T-helper 2 cell treated with Interferon-gamma antibody and Interleukin-4, amounts not matched to agents 100 ng/mL and 5 ng/mL, for 36 hours (primary cell): ENCODE results near the gene GDPD4. TPM values are rescaled to one million over a fixed set of nuclear protein-coding genes. Genes with fewer than 3 reads are reported as not detected.

Source experiments
- intact Hi-C: fragments of 100-400 bp; cut with micrococcal nuclease; formaldehyde crosslinking; loops from one replicate; pipeline ENCODE4 v1.15.1; 2023
- total RNA-seq: library from RNA; stranded (reverse); gene quantifications from 2 replicates; pipeline ENCODE4 v1.2.3, GENCODE V29; 2022

GDPD4 gene
- total RNA-seq, 1 donor from 2014 or later = not detected

DNA sequence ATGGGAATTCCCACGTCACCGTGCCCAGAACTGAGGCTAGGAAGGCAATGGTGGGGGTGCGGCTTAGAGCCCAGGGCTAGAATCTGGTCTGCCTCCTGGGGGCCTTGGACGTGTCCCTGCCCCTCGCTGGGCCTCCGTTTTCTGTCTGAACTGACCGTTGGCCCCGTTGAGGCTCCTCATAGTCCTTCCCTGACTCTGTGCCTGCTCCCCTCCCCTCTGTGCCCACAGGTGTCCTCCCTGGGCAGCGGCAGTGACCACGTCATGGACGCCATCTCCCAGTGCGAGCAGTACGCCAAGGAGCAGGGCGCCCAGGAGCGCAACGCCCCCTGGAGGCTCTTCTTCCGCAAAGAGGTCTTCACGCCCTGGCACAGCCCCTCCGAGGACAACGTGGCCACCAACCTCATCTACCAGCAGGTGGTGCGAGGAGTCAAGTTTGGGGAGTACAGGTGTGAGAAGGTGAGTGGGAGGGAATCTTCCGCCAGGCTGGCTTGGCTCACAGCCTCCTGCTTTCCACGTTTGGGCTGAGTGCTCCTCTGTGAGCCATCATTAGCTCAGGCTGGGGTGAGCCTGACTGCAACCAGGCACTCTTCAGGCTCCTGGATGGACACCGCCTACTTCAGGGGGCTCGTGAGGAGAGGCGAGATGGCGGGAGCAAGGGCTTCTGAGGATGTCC lies 109.5 kb downstream of the GDPD4 start:
- intact Hi-C loops = loop anchor here (1.0 kb wide), 1 partner anchor 356 kb away; no protein-coding TSS in a partner anchor

GRCh38 chr11:77191429-77191822 lies 110.1 kb downstream of the GDPD4 start:
- intact Hi-C loops = no loop called here

- intact Hi-C loops = no loop called here
Observed at GRCh38 chr11:77190331-77191075, 111.0 kb downstream of the GDPD4 start.

GRCh38 chr11:77189588-77190210 lies 111.8 kb downstream of the GDPD4 start:
- intact Hi-C loops = loop anchor here (2.0 kb wide), 2 partner anchors 143 to 429 kb away; no protein-coding TSS in a partner anchor

GRCh38 chr11:77188633-77189491 lies 112.6 kb downstream of the GDPD4 start:
- intact Hi-C loops = loop anchor here (1.0 to 2.0 kb wide), 3 partner anchors 62 to 430 kb away; no protein-coding TSS in a partner anchor

- intact Hi-C loops = loop anchor here (1.0 to 2.0 kb wide), 3 partner anchors 61 to 431 kb away; no protein-coding TSS in a partner anchor
Observed at GRCh38 chr11:77187776-77188632, 113.5 kb downstream of the GDPD4 start.

DNA sequence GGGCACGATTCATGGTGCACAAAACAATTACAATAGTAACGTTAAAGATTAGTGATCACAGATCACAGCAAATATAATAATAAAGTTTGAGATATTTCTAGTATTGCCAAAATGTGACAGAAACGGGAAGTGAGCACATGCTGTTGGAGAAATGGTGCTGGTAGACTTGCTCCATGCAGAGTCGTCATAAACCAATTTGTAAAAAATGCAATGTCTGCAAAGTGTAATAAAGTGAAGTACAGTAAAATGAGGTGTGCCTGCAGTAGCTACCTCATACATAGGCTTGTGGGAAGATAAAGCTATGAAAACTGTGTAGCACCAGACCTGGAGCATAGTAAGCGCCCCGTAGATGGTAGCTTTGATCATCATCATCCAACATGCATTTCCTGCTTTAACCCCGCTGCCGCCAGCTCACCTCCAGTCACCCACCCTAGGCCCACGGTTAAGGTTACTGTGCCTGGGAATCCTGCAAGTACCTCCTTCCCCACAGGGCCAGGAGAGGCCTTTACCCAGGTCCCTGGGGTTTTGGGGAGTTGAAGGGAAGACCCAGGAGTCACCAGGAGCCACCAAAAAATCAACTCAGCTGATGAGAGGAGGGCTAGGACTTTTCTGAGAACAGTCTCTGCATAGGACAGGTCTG lies 114.3 kb downstream of the GDPD4 start:
- intact Hi-C loops = no loop called here

DNA sequence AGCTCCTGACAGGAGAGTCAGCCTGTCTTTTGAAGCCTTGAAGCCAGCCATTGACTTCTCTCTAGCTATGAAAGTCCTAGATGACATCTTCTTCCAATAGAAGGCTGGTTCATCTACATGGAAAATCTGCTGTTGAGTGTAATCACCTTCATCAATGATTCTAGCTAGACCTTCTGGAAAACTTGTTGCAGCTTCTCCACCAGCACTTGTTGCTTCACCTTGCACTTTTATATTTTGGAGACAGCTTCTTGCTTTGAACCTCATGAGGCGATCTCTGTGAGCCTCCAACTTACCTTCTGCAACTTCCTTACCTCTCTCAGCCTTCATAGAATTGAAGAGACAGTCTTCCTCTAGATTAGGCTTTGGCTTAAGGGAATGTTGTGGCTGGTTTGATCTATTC lies 115.2 kb downstream of the GDPD4 start:
- intact Hi-C loops = no loop called here

GRCh38 chr11:77184136-77184860 lies 117.2 kb downstream of the GDPD4 start:
- intact Hi-C loops = no loop called here

DNA sequence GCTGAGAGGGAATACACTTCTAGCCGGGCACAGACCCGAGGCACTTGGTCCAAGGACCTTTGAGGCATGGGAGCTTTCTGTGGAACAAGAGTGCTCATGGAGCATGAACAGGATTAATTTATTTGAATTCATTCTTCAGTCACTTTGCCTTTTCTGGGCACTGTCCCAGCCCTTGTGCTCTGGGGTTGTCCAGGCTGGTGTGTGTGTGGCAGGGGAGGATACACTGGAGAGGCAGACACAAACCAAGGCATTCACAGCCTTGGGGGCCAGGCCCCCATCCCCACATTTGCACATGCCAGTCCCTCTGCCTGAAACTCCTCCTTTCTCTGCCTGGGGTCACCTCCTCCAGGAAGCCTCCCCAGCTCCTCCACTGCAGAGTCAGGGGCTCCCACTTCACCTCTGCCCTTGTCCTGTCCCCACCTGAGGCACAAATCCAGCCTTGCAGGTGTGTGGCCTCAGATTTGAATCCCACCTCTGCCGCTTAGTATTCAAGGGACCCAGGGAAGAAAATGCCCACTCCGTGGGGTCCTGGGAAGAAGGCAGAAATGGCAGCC lies 118.0 kb downstream of the GDPD4 start:
- intact Hi-C loops = no loop called here

- intact Hi-C loops = no loop called here
Observed at GRCh38 chr11:77182542-77183430, 118.7 kb downstream of the GDPD4 start.

- intact Hi-C loops = no loop called here
Observed at GRCh38 chr11:77181799-77182541, 119.5 kb downstream of the GDPD4 start.

- intact Hi-C loops = no loop called here
Observed at GRCh38 chr11:77181226-77181625, 120.3 kb downstream of the GDPD4 start.

DNA sequence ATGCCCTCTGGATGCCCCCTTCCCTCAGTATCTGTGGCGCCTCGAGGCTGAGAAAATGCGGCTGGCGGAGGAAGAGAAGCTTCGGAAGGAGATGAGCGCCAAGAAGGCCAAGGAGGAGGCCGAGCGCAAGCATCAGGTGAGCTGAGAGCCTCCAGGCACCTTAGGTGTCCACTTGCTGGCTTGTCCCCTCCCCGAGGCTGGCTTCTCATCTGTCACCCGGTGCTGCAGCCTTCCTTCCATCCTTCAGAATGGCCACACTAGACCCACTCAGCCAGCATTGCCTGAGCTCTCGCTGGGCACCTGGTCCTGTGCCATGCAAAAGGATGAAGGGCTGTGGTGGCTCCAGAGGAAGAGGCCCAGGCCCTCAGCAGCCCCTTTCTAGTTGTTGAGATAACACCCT lies 121.1 kb downstream of the GDPD4 start:
- intact Hi-C loops = no loop called here

DNA sequence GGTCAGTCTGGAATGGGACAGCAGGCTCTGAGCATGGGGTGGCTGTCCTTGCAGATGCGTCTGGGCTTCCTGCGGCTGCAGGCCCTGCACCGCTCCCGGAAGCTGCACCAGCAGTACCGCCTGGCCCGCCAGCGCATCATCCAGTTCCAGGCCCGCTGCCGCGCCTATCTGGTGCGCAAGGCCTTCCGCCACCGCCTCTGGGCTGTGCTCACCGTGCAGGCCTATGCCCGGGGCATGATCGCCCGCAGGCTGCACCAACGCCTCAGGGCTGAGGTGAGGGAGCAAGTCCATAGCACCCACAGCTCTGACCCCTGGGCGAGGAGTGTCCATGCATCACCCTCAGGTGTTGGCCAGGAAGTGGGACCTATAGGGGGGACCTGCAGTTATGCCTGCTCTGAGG lies 121.8 kb downstream of the GDPD4 start:
- intact Hi-C loops = no loop called here

- intact Hi-C loops = no loop called here
Observed at GRCh38 chr11:77179048-77179447, 122.4 kb downstream of the GDPD4 start.

DNA sequence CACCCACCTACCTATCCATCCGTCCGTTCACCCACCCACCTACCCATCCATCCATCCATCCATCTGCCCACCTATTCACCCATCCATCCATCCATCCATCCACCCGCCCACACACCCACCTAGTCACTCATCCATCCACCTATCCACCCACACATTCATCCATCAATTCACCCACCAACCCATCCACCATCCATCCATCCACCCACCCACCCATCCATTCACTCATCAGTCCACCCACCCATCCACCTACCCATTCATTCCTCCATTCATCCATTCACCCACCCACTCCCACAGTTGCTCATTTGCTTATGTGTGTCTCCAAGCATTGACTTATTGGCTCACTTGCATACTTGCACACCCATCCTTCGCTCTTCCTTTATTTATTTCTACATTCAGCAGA lies 123.3 kb downstream of the GDPD4 start:
- intact Hi-C loops = no loop called here
